Mesothelial cell of epicardium (in vitro differentiated cells): Measurements from ENCODE around the gene ZMYM2. TPM values are rescaled to one million over a fixed set of nuclear protein-coding genes. Genes with fewer than 3 reads are reported as not detected.
A peak's percentile ranks its signal among the peaks of the same experiment; 100 is the strongest.

Experiments
- DNase-seq, 2 experiments: peaks; one replicate each; pipeline ENCODE4 v3.0.0; 2021; ENCODE audit warnings: low spot score in 2 of 2; ENCODE audit not compliant: unreplicated experiment in 2 of 2
- H3K27ac Mint-ChIP-seq: 2 replicates; pipeline ENCODE4 v1.8.0; 2021; ENCODE audit warnings: mixed read lengths
- H3K27me3 Mint-ChIP-seq: 2 replicates; pipeline ENCODE4 v1.8.0; 2021; ENCODE audit warnings: low read depth, mixed read lengths
- H3K36me3 Mint-ChIP-seq: 2 replicates; pipeline ENCODE4 v1.8.0; 2021; ENCODE audit warnings: mixed read lengths
- H3K4me1 Mint-ChIP-seq: 2 replicates; pipeline ENCODE4 v1.8.0; 2021; ENCODE audit warnings: mixed read lengths
- H3K4me3 Mint-ChIP-seq: 2 replicates; pipeline ENCODE4 v1.8.0; 2021; ENCODE audit warnings: mild to moderate bottlenecking, moderate library complexity, mixed read lengths
- H3K9me3 Mint-ChIP-seq: 2 replicates; pipeline ENCODE4 v1.8.0; 2021; ENCODE audit warnings: mixed read lengths
- total RNA-seq: library from RNA; stranded (reverse); gene quantifications from 3 replicates; pipeline ENCODE4 v1.2.1, GENCODE V29; 2021
- TF ChIP-seq, protein P1 (sequence below): fragments of 200-600 bp; sonication (generic); IDR thresholded peaks from one replicate; pipeline ENCODE4 v1.5.0; 2021; ENCODE audit warnings: antibody characterized with exemption; ENCODE audit not compliant: unreplicated experiment

ZMYM2 gene
- total RNA-seq, 1 donor from 2014 or later, result 208 TPM

DNA sequence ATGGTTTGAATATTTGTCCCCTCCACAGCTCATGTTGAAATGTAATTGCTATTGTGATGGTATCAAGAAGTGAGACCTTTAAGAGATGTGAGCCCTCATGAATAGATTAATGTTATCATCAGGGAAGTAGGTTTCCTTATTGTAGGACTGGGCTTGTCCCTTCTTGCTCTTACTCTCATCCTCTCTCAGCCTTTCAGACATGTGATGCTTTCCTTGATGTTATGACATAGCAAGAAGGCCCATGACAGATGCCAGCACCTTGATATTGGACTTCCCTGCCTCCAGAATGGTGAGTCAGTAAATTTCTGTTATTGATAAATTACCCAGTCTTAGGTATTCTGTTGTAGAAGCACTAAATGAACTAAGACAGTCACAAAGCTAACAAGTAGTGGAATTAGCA lies 5.7 kb upstream of the ZMYM2 start:
- H3K4me3 Mint-ChIP-seq, result no peak overlapping the region
- H3K27me3 Mint-ChIP-seq, result no peaks in the 10 kb centered on the region
- H3K27ac Mint-ChIP-seq, result no peak overlapping the region
- TF ChIP-seq, protein P1, sequence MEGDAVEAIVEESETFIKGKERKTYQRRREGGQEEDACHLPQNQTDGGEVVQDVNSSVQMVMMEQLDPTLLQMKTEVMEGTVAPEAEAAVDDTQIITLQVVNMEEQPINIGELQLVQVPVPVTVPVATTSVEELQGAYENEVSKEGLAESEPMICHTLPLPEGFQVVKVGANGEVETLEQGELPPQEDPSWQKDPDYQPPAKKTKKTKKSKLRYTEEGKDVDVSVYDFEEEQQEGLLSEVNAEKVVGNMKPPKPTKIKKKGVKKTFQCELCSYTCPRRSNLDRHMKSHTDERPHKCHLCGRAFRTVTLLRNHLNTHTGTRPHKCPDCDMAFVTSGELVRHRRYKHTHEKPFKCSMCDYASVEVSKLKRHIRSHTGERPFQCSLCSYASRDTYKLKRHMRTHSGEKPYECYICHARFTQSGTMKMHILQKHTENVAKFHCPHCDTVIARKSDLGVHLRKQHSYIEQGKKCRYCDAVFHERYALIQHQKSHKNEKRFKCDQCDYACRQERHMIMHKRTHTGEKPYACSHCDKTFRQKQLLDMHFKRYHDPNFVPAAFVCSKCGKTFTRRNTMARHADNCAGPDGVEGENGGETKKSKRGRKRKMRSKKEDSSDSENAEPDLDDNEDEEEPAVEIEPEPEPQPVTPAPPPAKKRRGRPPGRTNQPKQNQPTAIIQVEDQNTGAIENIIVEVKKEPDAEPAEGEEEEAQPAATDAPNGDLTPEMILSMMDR, result no peak
- H3K4me1 Mint-ChIP-seq, result no peaks in the 10 kb centered on the region
- no peak for DNase-seq
- peaks cover 13% of the 10 kb centered on the region for H3K9me3 Mint-ChIP-seq
- H3K36me3 Mint-ChIP-seq, result no peaks in the 10 kb centered on the region

DNA sequence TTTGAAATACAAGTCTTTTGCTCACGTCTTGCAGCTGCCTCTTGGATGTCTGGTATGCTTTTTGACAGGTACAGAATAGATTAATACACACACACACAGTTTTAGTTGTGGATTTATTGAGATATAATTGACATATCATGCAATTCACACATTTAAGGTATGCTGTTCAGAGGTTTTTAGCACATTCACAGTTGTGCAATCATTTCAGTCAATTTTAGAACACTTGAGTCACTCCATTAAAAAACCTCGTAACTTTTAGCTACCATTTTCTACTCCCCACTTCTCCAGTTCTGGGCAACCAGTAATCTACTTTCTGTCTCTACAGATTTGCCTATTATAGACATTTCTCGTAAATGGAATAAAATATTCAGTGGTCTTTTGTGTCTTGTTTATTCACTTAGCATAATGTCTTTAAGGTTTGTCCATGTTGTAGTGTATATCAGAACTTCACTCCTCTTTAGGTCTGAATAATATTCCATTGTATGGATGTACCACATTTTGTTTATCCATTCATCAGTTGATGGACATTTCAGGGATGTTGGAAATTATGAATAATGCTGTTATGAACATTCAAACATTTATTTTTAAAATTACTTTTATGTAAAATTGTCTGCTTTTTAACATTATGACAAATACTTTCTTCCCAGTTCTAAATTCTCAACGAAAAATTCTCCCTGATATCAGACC lies 2.5 kb upstream of the ZMYM2 start:
- Mint-ChIP-seq H3K9me3 (peaks cover 8% of the 10 kb centered on the region), H3K27me3 (no peaks in the 10 kb centered on the region), H3K4me3 (no peak overlapping the region), H3K36me3 (no peaks in the 10 kb centered on the region), H3K4me1 (peaks cover 11% of the 10 kb centered on the region), H3K27ac (no peak overlapping the region)
- TF ChIP-seq, protein P1, result no peak
- DNase-seq, result no peak

DNA sequence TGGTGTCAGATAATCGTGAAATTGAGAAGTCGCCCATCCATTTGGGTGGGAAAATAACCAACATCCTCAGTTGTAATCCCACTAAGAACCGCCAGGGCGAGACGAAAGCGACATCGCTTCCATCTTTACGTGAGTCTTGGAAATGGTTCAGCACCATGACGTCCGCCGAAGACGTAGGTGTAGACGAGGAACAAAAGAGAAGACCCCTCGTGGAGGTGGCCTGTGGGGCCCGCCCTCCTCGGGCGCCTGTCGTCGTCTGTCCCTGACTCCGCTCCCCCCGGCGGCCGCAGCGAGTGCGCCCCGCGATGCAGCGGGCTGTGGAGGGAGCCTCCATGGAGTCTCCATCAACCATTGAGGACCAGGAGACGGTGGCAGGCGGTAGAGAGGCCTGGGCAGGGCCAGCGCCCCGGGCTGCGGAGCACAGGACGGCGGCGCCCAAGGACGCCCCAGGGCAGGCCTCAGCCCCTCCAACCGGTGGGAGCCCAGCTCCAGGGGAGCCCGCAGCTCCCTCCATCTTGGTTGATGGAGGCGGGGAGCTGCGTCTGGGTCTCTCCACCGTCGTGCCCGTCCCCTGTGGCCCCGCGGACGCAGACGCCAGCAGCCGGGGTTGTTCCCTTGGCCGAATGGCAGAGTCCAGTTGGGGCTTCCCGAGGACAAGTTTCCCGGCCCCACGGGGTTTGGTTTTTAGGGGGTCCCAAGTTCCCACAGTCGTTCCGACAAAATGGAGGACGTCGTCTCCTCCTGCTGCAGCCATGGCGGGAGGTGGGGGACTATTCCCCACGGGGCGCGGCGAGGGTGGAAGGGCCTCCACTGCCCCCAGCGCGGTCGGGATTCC lies 990 bp upstream of the ZMYM2 start:
- TF ChIP-seq, protein P1, result peak; percentile 97
- peaks cover 8% of the 10 kb centered on the region for H3K9me3 Mint-ChIP-seq
- no peaks in the 10 kb centered on the region for H3K27me3 Mint-ChIP-seq
- DNase-seq, result peak; percentile 60 to 82
- peaks cover 4% of the 10 kb centered on the region for H3K36me3 Mint-ChIP-seq
- peak overlapping the region; percentile 71 for H3K4me3 Mint-ChIP-seq
- peaks cover 23% of the 10 kb centered on the region for H3K4me1 Mint-ChIP-seq
- H3K27ac Mint-ChIP-seq, result peak overlapping the region; percentile 94

DNA sequence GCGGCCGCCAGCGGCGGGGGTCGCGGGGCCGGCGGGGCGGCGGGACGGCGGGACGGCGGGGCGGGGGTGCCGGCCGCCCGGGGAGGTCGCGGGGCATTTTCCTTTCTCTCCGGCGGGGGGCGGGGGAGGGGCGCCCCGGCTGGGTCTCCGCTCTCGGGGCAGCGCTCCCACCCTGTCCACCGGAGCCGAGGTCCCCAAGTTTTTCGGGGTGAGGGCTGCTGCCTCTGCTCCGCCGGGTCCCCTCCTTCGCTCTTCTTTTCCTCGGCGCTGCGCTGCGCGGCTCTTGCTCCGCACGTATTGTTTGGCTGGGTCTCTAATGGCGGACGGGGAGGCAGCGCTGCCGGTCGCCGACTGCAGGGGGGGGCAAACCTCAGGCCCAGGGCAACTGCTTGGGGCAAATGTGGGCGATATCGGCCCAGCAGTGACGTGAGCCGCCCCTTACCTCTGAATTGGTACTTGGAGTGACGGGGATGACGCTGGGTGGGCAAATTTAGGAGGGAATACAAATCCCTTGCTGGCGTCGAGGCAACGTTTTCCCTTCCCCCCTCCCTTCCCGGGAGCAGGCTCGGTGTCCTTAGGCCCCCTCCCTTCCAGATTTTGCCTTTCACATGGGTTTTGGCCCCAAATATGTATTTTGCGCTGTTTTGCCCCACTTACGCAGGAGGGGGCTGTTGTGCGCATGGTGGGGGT lies 759 bp downstream of the ZMYM2 start:
- Mint-ChIP-seq H3K27me3 (no peaks in the 10 kb centered on the region), H3K27ac (peak overlapping the region; percentile 96), H3K4me3 (peak overlapping the region; percentile 98), H3K9me3 (peaks cover 8% of the 10 kb centered on the region), H3K36me3 (peaks cover 4% of the 10 kb centered on the region), H3K4me1 (peaks cover 28% of the 10 kb centered on the region)
- peak; percentile 29 to 67 for DNase-seq
- TF ChIP-seq, protein P1, result no peak

DNA sequence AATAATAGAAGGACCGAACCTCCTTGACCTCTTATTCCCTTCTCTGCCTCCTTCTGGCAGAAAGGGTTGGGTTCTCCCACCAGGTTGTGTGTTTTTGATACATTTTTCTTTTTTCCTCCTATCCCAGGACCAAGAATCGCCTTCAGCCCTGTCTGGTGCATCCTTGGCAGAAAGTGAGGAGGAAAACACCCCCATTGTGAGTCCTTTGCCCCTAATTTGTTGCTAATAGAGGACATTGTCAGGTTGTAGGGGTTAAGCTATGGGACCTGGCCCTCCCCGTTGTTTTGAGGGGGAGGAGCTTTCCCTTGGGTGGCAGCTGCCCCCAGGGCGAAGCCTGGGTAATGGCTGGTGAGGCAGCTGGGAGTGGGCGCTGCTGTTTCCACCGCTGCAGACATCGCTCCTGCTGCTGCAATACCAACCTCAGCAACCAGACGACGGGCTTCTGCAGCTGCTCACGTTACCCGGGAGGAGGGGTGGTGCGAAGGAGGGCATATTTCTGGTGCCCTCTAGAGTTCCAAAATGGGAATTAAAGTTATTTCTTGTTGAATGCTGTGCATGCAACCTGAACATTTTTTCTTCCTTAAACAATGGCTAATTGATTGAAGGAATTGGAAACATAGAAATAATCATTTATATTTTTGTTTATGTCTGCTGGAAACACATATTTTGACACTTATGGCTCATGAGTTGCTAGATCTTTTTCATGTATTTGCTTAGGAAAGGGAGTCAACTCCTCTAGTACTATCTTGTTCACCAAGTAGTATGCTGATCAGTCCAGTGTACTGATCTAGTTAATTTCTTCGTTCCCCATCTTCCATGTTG lies 1.5 kb downstream of the ZMYM2 start:
- H3K27ac Mint-ChIP-seq, result peak overlapping the region; percentile 96
- peaks cover 4% of the 10 kb centered on the region for H3K36me3 Mint-ChIP-seq
- TF ChIP-seq, protein P1, result peak; percentile 77
- H3K27me3 Mint-ChIP-seq, result no peaks in the 10 kb centered on the region
- H3K4me1 Mint-ChIP-seq, result peaks cover 29% of the 10 kb centered on the region
- H3K9me3 Mint-ChIP-seq, result peaks cover 8% of the 10 kb centered on the region
- peak overlapping the region; percentile 98 for H3K4me3 Mint-ChIP-seq
- peak; percentile 71 to 80 for DNase-seq
